GM18502 (cell line): ENCODE results near the gene ZNF563.
"Not testable (repeated sequence)": the region's sequence is repeated elsewhere in the genome, so short reads cannot be mapped to it uniquely, and the experiment has no call there.

Experiments used
- ATAC-seq: cut with Tn5 transposase; IDR thresholded peaks from one replicate; pipeline ENCODE4 v1.9.1; 2021; ENCODE audit warnings: mild to moderate bottlenecking; ENCODE audit not compliant: unreplicated experiment, poor library complexity

The ZNF563 gene

DNA sequence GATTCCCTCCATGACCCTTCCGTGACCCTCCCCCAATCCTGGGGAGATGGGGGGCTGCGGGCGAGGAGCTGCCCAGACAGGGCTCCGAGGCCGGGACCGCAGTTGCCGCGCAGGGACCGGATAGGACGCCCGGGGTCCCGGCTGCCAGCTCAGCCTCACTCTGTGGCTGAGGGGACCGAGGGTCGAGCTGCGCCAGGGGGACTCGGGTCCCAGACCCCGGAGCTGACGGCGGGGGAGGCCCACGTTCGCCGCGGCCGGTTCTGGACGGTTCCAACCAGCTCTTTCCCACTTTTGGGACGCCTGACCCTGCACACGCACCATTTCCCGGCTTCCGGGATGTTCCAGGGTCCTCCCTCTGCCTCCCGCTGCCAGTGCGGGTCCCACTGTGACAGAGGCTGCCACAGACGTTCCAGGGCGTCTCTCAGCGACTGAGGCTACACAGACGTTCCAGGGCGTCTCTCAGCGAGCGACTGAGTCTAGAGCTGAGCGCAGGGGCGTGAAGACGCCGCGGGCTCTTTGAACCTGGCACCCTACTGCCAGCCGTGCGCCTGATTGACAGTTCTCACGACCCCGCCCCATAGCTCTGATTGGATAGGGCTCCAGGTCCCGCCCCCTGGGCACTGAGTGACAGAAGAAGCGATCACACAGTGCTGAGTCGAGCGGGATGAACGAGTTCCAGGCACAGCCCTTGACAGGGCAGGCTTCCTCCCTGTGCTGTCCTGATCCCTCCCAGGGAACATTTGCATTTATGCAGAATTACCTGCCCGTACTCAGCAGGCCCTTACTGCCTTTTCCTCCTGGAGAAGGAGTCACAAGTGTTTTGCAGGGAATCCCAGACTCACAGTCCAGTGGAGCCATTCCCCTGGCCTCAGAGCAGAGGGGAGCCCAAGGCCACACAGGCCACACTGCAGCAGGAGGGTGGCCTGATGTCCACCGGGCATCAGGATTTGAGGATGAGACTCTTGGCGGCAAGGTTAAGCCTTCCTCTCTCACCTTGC, at the start of gene ZNF563:
Gene ZNF563, minus strand, starts transcription at position 472 of the 998 bp plus-strand sequence. Its CDS starts 151 bp downstream, at position 321.
- peak; percentile 90 for ATAC-seq

DNA sequence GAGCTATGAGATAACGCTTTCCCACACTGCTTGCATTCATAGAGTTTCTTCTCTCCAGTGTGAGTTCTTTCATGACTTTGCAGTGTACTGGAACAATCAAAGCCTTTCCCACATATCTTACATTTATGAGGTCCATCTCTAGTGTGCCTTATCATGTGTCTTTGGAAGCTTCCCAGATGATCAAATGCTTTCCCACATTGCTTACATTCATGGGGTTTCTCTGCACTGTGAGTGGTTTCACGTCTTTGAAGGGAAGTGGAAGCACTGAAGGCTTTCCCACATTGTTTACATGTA, 47.0 kb upstream of the ZNF563 start:
- no peak for ATAC-seq

GRCh38 chr19:12379732-12380443, 46.5 kb upstream of the ZNF563 start:
- no peak for ATAC-seq

- no peak for ATAC-seq
Measured at GRCh38 chr19:12374026-12374425, 40.6 kb upstream of the ZNF563 start.

- ATAC-seq, result peak; percentile 90
Measured at GRCh38 chr19:12365236-12366162, 32.1 kb upstream of the ZNF563 start, which contains the start of gene ZNF442. Gene ZNF442 (minus strand): TSS chr19:12365683. CDS start chr19:12363631, 2,052 bp downstream.

GRCh38 chr19:12364391-12365235, 31.2 kb upstream of the ZNF563 start:
- peak; percentile 5 for ATAC-seq

DNA sequence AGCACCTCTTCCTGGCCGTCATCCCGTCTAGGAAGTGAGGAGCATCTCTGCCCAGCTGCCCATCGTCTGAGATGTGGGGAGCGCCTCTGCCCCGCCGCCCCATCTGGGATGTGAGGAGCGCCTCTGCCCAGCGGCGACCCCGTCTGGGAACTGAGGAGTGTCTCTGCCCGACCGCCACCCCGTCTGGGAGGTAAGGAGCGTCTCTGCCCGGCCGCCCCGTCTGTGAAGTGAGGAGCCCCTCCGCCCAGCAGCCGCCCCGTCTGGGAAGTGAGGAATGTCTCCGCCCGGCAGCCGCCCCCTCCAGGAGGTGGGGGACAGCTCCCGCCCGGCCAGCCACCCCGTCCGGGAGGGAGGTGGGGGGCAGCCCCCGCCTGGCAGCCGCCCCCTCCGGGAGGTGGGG, 28.8 kb upstream of the ZNF563 start:
- ATAC-seq, result not testable (repeated sequence)

DNA sequence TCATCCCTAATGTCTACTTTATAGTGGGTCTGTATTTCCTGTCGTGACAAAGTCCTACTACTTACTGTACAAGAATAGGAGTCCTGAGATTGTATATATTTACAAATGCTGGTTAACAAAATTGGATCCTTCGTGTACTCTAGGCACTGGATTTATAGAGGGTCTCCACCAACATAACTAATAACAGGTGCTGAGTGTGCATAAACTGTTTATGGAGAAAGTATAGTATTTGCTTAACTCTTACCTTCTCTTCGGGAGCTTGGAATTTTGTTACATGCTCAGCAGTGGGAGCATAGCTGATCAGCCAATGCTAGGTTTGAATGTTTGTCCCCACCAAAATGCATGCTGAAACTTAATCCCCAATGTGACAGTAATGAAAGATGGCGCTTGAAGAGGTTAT, 19.9 kb upstream of the ZNF563 start:
- no peak for ATAC-seq

GRCh38 chr19:12350890-12351197, 17.4 kb upstream of the ZNF563 start:
- ATAC-seq, result no peak

DNA sequence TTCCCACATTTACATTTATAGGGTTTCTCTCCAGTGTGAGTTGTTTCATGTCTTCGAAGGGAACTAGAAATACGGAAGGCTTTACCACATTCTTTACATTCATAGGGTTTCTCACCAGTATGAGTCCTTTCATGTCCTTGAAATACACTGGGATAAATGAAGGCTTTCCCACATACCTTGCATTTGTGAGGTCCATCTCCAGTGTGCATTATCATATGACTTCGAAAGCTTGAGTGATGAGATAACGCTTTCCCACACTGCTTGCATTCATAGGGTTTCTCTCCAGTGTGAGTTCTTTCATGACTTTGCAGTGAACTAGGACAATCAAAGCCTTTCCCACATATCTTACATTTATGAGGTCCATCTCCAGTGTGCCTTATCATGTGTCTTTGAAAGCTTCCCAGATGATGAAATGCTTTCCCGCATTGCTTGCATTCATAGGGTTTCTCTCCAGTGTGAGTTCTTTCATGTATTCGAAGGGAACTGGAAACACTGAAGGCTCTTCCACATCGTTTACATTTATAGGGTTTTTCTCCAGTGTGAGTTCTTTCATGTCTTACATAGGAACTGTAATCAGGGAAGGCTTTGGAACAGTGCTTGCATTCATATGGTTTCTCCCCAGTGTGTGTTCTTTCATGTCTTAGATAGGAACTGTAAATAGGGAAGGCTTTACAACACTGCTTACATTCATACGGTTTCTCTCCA, 16.9 kb upstream of the ZNF563 start:
- ATAC-seq, result no peak

GRCh38 chr19:12346896-12347295, 13.5 kb upstream of the ZNF563 start:
- ATAC-seq, result no peak

GRCh38 chr19:12345197-12345596, 11.8 kb upstream of the ZNF563 start:
- ATAC-seq, result no peak

- ATAC-seq, result no peak
Measured at GRCh38 chr19:12331211-12331941, 2.1 kb downstream of the ZNF563 start.

GRCh38 chr19:12330340-12330739, 3.1 kb downstream of the ZNF563 start:
- ATAC-seq, result no peak

- no peak for ATAC-seq
Measured at GRCh38 chr19:12325690-12326089, 7.7 kb downstream of the ZNF563 start.

DNA sequence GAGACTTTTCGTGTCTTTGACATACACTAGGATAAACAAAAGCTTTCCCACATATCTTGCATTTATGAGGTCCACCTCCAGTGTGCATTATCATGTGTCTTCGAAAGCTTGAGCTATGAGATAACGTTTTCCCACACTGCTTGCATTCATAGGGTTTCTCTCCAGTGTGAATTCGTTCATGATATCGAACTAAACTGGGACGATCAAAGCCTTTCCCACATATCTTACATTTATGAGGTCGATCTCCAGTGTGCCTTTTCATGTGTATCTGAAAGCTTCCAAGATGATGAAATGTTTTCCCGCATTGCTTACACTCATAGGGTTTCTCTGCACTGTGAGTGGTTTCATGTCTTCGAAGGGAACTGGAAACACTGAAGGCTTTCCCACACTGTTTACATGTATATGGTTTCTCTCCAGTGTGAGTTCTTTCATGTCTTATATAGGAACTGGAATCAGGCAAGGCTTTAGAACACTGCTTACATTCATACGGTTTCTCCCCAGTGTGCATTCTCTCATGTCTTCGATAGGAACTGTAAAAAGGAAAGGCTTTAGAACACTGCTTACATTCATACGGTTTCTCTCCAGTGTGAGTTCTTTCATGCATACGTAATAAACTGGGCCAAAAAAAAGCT, 14.5 kb downstream of the ZNF563 start:
- no peak for ATAC-seq

DNA sequence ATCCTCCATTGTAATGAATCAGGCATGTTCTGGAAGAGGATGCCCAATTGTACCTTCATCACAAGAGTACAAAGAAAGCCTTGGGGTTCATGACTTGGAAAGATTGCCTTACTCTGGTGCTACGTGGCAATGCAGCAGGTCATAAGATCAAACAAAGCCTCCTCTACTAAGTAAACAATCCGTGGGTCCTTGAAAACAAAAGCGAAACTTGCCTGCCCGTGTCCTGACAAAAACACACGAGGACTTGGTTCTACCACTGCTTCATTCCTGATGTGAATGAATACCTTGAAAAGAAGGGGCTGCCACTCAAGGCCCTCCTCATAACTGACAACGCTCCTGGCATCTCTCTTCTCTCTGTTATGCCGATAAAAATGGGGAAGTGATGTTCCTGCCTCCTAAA, 18.9 kb downstream of the ZNF563 start:
- no peak for ATAC-seq

- not testable (repeated sequence) for ATAC-seq
Measured at GRCh38 chr19:12308891-12309290, 24.5 kb downstream of the ZNF563 start.
